ENCODE results near the gene KIAA1217. TPM values are rescaled to one million over a fixed set of nuclear protein-coding genes. Genes with fewer than 3 reads are reported as not detected.

Gene KIAA1217
- polyA plus RNA-seq, 1 of the 3 experiments (the other 2 are of a cell fraction), result 7.2 TPM

DNA sequence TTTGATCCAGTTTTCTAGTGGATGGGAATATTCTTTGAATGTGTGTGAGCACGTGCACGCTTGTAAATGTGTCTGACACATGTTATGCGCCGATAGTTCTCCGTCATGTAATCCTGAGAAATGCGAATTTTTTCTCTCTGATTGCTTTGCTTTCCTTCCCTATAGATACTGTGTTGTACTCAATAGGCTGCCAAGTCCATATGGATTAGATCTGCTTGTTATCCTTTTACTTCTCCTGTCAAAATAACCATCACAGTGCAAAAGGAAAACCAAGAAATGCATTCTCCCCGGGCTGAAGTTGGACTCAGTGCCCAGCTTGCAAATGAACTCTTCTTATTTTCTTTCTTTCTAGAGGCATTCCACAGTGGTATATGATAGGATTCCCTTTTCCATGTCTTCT is 131.9 kb downstream of the KIAA1217 start:
- Histone ChIP-seq H3F3A (replicated peaks; ENCODE audit: insufficient read depth) (peaks cover 25% of the 10 kb centered on the region), H3K4me2 (no peak overlapping the region), H3K79me2 (ENCODE audit: insufficient read depth) (no peaks in the 10 kb centered on the region), H3K9me3 (no peaks in the 10 kb centered on the region), H3K27me3 (ENCODE audit: insufficient read depth) (no peaks in the 10 kb centered on the region), H3K4me1 (ENCODE audit: control insufficient read depth in 1 of 2, insufficient read depth in 2 of 2, low read depth in 1 of 2, low read length in 1 of 2) (peaks cover 6 to 32% of the 10 kb centered on the region in 2 experiments), H3K27ac (ENCODE audit: low read depth in 2 of 2, low read length in 1 of 2) (no peak overlapping the region), H3K9ac (no peak overlapping the region), H3K4me3 (ENCODE audit: low read depth in 2 of 2, low read length in 1 of 2) (no peak overlapping the region), H3K36me3 (replicated peaks in 1 of 2; ENCODE audit: control insufficient read depth in 1 of 2, insufficient read depth in 2 of 2, low read length in 1 of 2) (no peaks in the 10 kb centered on the region), H2AFZ (ENCODE audit: low read depth) (no peak overlapping the region), H4K20me1 (ENCODE audit: insufficient read depth) (no peaks in the 10 kb centered on the region), H3K9me2 (no peaks in the 10 kb centered on the region)
- ChIA-PET CTCF (interaction anchor here (1.5 kb wide), 1 partner anchor 347 kb away, joined by 5 read pairs; no protein-coding TSS in a partner anchor), POLR2A (no interaction called here)
- WGBS (ENCODE audit: low lambda C conversion rate), result 86% methylated on average over 7 of the region's 7 CpGs
- DNase-seq, result no peak
- TF ChIP-seq FOXJ3 (CRISPR knock-in tag; IDR thresholded peaks at IDR 0.05) (no peak), ELF1 (IDR thresholded peaks at IDR 0.05) (no peak), GABPA (IDR thresholded peaks at IDR 0.05; ENCODE audit: low read depth) (no peak), JUND (IDR thresholded peaks at IDR 0.05) (no peak), TCF12 (IDR thresholded peaks at IDR 0.05) (no peak), SIN3A (IDR thresholded peaks at IDR 0.05; ENCODE audit: borderline replicate concordance, low read depth, low read length) (no peak), TAF1 (IDR thresholded peaks at IDR 0.05; ENCODE audit: borderline replicate concordance, low read depth, low read length) (no peak), NRF1 (IDR thresholded peaks at IDR 0.05; ENCODE audit: low read depth, low read length) (no peak), EP300 (IDR thresholded peaks at IDR 0.05; ENCODE audit: borderline replicate concordance in 1 of 2, low read depth in 1 of 2, low read length in 1 of 2) (no peak), SMC3 (IDR thresholded peaks at IDR 0.05; ENCODE audit: low read depth, low read length) (no peak), RCOR1 (IDR thresholded peaks at IDR 0.05; ENCODE audit: low read length) (no peak), FOXM1 (IDR thresholded peaks at IDR 0.05; ENCODE audit: low read depth) (no peak), RAD21 (IDR thresholded peaks at IDR 0.05; ENCODE audit: low read length) (no peak)
- TF ChIP-seq, protein P1, sequence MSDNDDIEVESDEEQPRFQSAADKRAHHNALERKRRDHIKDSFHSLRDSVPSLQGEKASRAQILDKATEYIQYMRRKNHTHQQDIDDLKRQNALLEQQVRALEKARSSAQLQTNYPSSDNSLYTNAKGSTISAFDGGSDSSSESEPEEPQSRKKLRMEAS (IDR thresholded peaks at IDR 0.05; ENCODE audit: low read depth), result no peak
- TF ChIP-seq, protein P2, sequence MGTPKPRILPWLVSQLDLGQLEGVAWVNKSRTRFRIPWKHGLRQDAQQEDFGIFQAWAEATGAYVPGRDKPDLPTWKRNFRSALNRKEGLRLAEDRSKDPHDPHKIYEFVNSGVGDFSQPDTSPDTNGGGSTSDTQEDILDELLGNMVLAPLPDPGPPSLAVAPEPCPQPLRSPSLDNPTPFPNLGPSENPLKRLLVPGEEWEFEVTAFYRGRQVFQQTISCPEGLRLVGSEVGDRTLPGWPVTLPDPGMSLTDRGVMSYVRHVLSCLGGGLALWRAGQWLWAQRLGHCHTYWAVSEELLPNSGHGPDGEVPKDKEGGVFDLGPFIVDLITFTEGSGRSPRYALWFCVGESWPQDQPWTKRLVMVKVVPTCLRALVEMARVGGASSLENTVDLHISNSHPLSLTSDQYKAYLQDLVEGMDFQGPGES (IDR thresholded peaks at IDR 0.05; ENCODE audit: low read depth, low read length), result no peak
- TF ChIP-seq, protein P3, sequence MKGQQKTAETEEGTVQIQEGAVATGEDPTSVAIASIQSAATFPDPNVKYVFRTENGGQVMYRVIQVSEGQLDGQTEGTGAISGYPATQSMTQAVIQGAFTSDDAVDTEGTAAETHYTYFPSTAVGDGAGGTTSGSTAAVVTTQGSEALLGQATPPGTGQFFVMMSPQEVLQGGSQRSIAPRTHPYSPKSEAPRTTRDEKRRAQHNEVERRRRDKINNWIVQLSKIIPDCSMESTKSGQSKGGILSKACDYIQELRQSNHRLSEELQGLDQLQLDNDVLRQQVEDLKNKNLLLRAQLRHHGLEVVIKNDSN (IDR thresholded peaks at IDR 0.05; ENCODE audit: borderline replicate concordance, low read depth), result no peak
- TF ChIP-seq, protein P4, sequence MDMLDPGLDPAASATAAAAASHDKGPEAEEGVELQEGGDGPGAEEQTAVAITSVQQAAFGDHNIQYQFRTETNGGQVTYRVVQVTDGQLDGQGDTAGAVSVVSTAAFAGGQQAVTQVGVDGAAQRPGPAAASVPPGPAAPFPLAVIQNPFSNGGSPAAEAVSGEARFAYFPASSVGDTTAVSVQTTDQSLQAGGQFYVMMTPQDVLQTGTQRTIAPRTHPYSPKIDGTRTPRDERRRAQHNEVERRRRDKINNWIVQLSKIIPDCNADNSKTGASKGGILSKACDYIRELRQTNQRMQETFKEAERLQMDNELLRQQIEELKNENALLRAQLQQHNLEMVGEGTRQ (IDR thresholded peaks at IDR 0.05; ENCODE audit: borderline replicate concordance, low read depth, low read length), result no peak

DNA sequence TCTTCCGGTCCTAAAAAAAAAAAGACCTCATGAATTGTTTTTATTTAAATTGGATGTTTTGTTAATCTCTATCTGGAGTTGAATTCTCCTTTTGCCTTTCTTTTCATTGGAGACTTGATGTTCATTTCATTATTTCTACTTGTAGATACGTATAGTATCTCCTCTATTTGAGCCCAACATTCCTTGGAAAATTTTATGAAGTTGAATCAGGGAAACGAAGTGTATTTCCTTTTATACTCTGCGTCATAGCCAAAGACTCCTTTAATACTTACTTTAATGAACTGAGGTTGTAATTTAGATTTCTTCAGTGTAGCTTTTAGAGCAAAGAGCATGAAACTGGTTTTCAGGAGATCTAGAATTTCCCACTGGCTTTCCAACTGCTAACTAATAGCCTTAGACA is 132.4 kb downstream of the KIAA1217 start:
- H3K9ac ChIP-seq, result no peak overlapping the region
- DNase-seq, result no peak
- no peaks in the 10 kb centered on the region for H4K20me1 ChIP-seq (ENCODE audit: insufficient read depth)
- no peak overlapping the region for H3K4me2 ChIP-seq
- H3K79me2 ChIP-seq (ENCODE audit: insufficient read depth), result no peaks in the 10 kb centered on the region
- no peak overlapping the region for H3K27ac ChIP-seq (ENCODE audit: low read depth in 2 of 2, low read length in 1 of 2)
- no peak overlapping the region for H2AFZ ChIP-seq (ENCODE audit: low read depth)
- WGBS (ENCODE audit: low lambda C conversion rate), result 85% methylated on average over 4 of the region's 4 CpGs
- peaks cover 25% of the 10 kb centered on the region for H3F3A ChIP-seq (replicated peaks; ENCODE audit: insufficient read depth)
- H3K9me3 ChIP-seq, result no peaks in the 10 kb centered on the region
- H3K27me3 ChIP-seq (ENCODE audit: insufficient read depth), result no peaks in the 10 kb centered on the region
- peaks cover 6 to 32% of the 10 kb centered on the region in 2 experiments for H3K4me1 ChIP-seq (ENCODE audit: control insufficient read depth in 1 of 2, insufficient read depth in 2 of 2, low read depth in 1 of 2, low read length in 1 of 2)
- ChIA-PET CTCF (interaction anchor here (1.5 kb wide), 2 partner anchors 19 to 347 kb away, joined by 5 to 6 read pairs; no protein-coding TSS in a partner anchor), POLR2A (no interaction called here)
- no peaks in the 10 kb centered on the region for H3K36me3 ChIP-seq (replicated peaks in 1 of 2; ENCODE audit: control insufficient read depth in 1 of 2, insufficient read depth in 2 of 2, low read length in 1 of 2)
- no peak overlapping the region for H3K4me3 ChIP-seq (ENCODE audit: low read depth in 2 of 2, low read length in 1 of 2)
- no peaks in the 10 kb centered on the region for H3K9me2 ChIP-seq
- TF ChIP-seq NRF1 (IDR thresholded peaks at IDR 0.05; ENCODE audit: low read depth, low read length) (no peak), YY1 (IDR thresholded peaks at IDR 0.05; ENCODE audit: low read depth) (no peak), TCF12 (IDR thresholded peaks at IDR 0.05) (no peak), RFX5 (IDR thresholded peaks at IDR 0.05; ENCODE audit: low read length) (no peak), GABPA (IDR thresholded peaks at IDR 0.05; ENCODE audit: low read depth) (no peak), EZH2phosphoT487 (IDR thresholded peaks at IDR 0.05; ENCODE audit: borderline replicate concordance, low read depth) (no peak), FOSL2 (IDR thresholded peaks at IDR 0.05; ENCODE audit: borderline replicate concordance, low read depth) (no peak)
- TF ChIP-seq, protein P4 (IDR thresholded peaks at IDR 0.05; ENCODE audit: borderline replicate concordance, low read depth, low read length), result no peak
- TF ChIP-seq, protein P5, sequence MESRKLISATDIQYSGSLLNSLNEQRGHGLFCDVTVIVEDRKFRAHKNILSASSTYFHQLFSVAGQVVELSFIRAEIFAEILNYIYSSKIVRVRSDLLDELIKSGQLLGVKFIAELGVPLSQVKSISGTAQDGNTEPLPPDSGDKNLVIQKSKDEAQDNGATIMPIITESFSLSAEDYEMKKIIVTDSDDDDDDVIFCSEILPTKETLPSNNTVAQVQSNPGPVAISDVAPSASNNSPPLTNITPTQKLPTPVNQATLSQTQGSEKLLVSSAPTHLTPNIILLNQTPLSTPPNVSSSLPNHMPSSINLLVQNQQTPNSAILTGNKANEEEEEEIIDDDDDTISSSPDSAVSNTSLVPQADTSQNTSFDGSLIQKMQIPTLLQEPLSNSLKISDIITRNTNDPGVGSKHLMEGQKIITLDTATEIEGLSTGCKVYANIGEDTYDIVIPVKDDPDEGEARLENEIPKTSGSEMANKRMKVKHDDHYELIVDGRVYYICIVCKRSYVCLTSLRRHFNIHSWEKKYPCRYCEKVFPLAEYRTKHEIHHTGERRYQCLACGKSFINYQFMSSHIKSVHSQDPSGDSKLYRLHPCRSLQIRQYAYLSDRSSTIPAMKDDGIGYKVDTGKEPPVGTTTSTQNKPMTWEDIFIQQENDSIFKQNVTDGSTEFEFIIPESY (IDR thresholded peaks at IDR 0.05; ENCODE audit: borderline replicate concordance, low read depth), result no peak
- TF ChIP-seq, protein P3 (IDR thresholded peaks at IDR 0.05; ENCODE audit: borderline replicate concordance, low read depth), result no peak
